ENCODE results near the gene TMBIM1.

The TMBIM1 gene

DNA sequence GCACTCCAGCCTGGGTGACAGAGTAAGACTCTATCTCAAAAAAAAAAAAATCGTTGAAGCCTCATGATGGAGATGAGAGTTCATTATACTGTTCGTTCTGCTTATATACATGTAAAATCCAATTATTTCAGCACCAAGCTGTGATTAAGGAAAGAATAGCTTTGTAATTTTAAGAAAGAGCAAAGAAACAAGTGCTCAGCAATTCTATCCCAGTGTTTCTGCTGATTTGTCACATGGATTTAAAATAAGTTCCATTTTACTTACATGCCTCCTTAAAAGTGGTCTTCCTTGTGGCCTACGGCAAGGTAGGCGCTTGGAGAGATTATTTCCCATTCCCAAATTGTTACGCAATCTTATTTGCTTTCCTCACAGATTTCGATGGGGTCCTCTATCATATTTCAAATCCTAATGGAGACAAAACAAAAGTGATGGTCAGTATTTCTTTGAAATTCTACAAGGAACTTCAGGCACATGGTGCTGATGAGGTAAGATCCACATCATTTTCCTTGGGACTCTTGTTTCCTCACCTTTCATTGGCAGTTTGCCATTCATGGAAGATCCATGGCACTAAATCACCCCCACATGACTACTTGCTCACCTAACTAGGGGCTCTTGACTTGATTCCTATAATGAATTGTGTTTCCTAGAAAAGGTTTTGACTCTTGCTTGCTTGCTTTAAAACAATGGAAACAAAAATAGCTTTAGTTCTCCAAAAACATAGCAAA lies 63.8 kb downstream of the TMBIM1 start:
- peak overlapping the region; percentile 27 for H3K4me3 Mint-ChIP-seq
- peaks cover 41% of the 10 kb centered on the region for H3K36me3 Mint-ChIP-seq
- no peak for ATAC-seq (ENCODE audit: low read depth)
- no peak for DNase-seq (ENCODE audit: low spot score in 2 of 2)
- H3K9me3 Mint-ChIP-seq = no peaks in the 10 kb centered on the region
- peak overlapping the region; percentile 68 for H3K27ac Mint-ChIP-seq
- no peaks in the 10 kb centered on the region for H3K27me3 Mint-ChIP-seq
- H3K4me1 Mint-ChIP-seq = peaks cover 45% of the 10 kb centered on the region

DNA sequence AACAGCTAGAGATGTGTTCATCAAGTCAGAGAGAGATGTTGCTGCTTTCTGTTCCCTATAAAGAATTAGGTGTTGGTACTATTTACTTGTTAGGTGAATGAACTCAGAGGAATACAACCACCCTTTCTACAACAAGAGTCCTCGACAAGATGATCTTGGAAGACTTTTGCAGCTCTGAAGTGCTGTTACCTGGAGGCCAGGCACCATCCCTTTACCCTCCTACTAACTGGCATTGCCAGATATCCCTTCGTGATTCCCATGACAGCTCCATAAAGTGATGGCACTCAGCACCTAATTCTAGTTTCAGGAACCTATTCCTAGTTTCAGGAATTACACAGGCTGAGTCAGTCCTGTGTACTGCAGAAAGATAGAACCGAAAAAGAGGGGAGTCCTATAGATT lies 65.4 kb downstream of the TMBIM1 start:
- no peaks in the 10 kb centered on the region for H3K27me3 Mint-ChIP-seq
- DNase-seq (ENCODE audit: low spot score in 2 of 2) (no peak), ATAC-seq (ENCODE audit: low read depth) (no peak)
- H3K9me3 Mint-ChIP-seq = no peaks in the 10 kb centered on the region
- no peak overlapping the region for H3K4me3 Mint-ChIP-seq
- H3K27ac Mint-ChIP-seq = peak overlapping the region; percentile 41
- peaks cover 34% of the 10 kb centered on the region for H3K36me3 Mint-ChIP-seq
- peaks cover 54% of the 10 kb centered on the region for H3K4me1 Mint-ChIP-seq
